ENCODE measurements around the gene TBX18. TPM values are rescaled to one million over a fixed set of nuclear protein-coding genes. Genes with fewer than 3 reads are reported as not detected.

The TBX18 gene
- total RNA-seq, 1 donor from 2014 or later = 81.0 TPM

- peaks cover 0 to 17% of the 10 kb centered on the region in 2 donors for H3K4me1 ChIP-seq
- no peak overlapping the region for H3K4me3 ChIP-seq
- intact Hi-C loops (cut with DNase I) = no loop called here
- H3K9me3 ChIP-seq = no peaks in the 10 kb centered on the region
- no peaks in the 10 kb centered on the region for H3K36me3 ChIP-seq
- H3K27me3 ChIP-seq = no peaks in the 10 kb centered on the region
- TF ChIP-seq, protein P1, sequence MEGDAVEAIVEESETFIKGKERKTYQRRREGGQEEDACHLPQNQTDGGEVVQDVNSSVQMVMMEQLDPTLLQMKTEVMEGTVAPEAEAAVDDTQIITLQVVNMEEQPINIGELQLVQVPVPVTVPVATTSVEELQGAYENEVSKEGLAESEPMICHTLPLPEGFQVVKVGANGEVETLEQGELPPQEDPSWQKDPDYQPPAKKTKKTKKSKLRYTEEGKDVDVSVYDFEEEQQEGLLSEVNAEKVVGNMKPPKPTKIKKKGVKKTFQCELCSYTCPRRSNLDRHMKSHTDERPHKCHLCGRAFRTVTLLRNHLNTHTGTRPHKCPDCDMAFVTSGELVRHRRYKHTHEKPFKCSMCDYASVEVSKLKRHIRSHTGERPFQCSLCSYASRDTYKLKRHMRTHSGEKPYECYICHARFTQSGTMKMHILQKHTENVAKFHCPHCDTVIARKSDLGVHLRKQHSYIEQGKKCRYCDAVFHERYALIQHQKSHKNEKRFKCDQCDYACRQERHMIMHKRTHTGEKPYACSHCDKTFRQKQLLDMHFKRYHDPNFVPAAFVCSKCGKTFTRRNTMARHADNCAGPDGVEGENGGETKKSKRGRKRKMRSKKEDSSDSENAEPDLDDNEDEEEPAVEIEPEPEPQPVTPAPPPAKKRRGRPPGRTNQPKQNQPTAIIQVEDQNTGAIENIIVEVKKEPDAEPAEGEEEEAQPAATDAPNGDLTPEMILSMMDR (IDR thresholded peaks at IDR 0.05) = no peak
- no peak overlapping the region for H3K27ac ChIP-seq
- DNase-seq (ENCODE audit: low spot score in 2 of 2) = no peak
These were observed 125.0 kb downstream of the TBX18 start for GRCh38 chr6:84639396-84639795.

DNA sequence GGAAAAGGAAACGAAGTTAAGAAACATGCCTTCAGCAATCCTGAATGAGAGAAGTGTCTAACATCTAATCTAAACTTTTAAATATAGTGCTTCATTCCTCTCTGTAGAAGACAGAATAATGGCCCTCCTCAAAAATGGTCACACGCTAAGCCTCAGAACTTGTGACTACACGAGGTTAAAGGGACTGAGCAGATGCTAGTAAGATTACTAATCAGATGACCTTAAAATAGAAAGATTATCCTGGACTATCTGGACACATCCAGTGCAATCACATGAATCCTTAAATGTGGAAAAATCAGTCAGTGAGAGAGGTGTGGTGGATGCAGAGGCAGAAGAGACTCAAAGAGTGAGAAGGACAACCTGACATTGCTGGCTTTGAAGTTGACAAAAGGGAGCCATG is 126.1 kb downstream of the TBX18 start:
- H3K4me1 ChIP-seq = peaks cover 0 to 11% of the 10 kb centered on the region in 2 donors
- H3K36me3 ChIP-seq = no peaks in the 10 kb centered on the region
- H3K27me3 ChIP-seq = no peaks in the 10 kb centered on the region
- no peak overlapping the region for H3K27ac ChIP-seq
- no peaks in the 10 kb centered on the region for H3K9me3 ChIP-seq
- TF ChIP-seq, protein P1 (IDR thresholded peaks at IDR 0.05) = no peak
- H3K4me3 ChIP-seq = no peak overlapping the region
- DNase-seq (ENCODE audit: low spot score in 2 of 2) = no peak
- intact Hi-C loops (cut with DNase I) = no loop called here

Measured in ascending aorta (tissue), 2 donors.